Mesenchymal stem cell (in vitro differentiated cells and primary cell): ENCODE data around the gene PTCD2.
A peak's percentile ranks its signal among the peaks of the same experiment; 100 is the strongest.

ENCODE experiments used
- DNase-seq: peaks from one replicate; pipeline ENCODE4 v3.0.0-alpha.2; 2013
- H2AFZ ChIP-seq: one replicate; pipeline ENCODE4 v1.6.1; 2013; ENCODE audit warnings: low read depth, mild to moderate bottlenecking, control low read depth, inconsistent platforms, low read length, moderate library complexity
- H2AK5ac ChIP-seq: 2 replicates; pipeline ENCODE4 v1.6.1; 2013; ENCODE audit warnings: low read length, moderate library complexity, mild to moderate bottlenecking, inconsistent platforms; ENCODE audit not compliant: severe bottlenecking
- H2BK120ac ChIP-seq: one replicate; pipeline ENCODE4 v1.6.1; 2013; ENCODE audit warnings: low read depth, mild to moderate bottlenecking, inconsistent platforms, low read length, moderate library complexity
- H2BK12ac ChIP-seq, 2 experiments: one replicate each; pipeline ENCODE4 v1.6.1; 2013; ENCODE audit warnings: inconsistent platforms in 2 of 2, low read length in 2 of 2, mild to moderate bottlenecking in 2 of 2, moderate library complexity in 2 of 2, control low read depth in 1 of 2
- H2BK15ac ChIP-seq: one replicate; pipeline ENCODE4 v1.6.1; 2013; ENCODE audit warnings: mild to moderate bottlenecking, low read depth, inconsistent platforms; ENCODE audit not compliant: poor library complexity, severe bottlenecking
- H2BK5ac ChIP-seq: 2 replicates; pipeline ENCODE4 v1.6.1; 2013; ENCODE audit warnings: low read depth, mild to moderate bottlenecking, low read length, control low read depth, inconsistent platforms; ENCODE audit not compliant: poor library complexity, severe bottlenecking
- H3K14ac ChIP-seq, 2 experiments: one replicate each; pipeline ENCODE4 v1.6.1; 2013; ENCODE audit warnings: inconsistent platforms in 2 of 2, low read length in 2 of 2, control low read depth in 1 of 2, mild to moderate bottlenecking in 1 of 2, moderate library complexity in 1 of 2
- H3K18ac ChIP-seq, 2 experiments: one replicate each; pipeline ENCODE4 v1.6.1; 2013; ENCODE audit warnings: inconsistent platforms in 2 of 2, low read length in 2 of 2, control low read depth in 1 of 2, low read depth in 1 of 2, mild to moderate bottlenecking in 1 of 2
- H3K23ac ChIP-seq, 2 experiments: one replicate each; pipeline ENCODE4 v1.6.1; 2013; ENCODE audit warnings: inconsistent platforms in 2 of 2, low read length in 2 of 2, mild to moderate bottlenecking in 2 of 2, moderate library complexity in 2 of 2, control low read depth in 1 of 2
- H3K27ac ChIP-seq: 2 replicates; pipeline ENCODE4 v1.5.1; 2013; ENCODE audit warnings: mild to moderate bottlenecking, moderate library complexity, low read length, control low read depth, inconsistent platforms; ENCODE audit not compliant: poor library complexity, severe bottlenecking
- H3K27me3 ChIP-seq, 2 experiments: 2 replicates each; pipeline versions ENCODE4 v1.6.1 to v1.7.0; 2013; ENCODE audit warnings: low read length in 2 of 2, mild to moderate bottlenecking in 2 of 2, moderate library complexity in 2 of 2, control low read depth in 1 of 2, inconsistent platforms in 1 of 2; ENCODE audit not compliant: control insufficient read depth in 1 of 2, insufficient read depth in 1 of 2
- H3K36me3 ChIP-seq, 2 experiments: 2 replicates each; pipeline versions ENCODE4 v1.6.1 to v1.7.0; 2013; ENCODE audit warnings: low read length in 2 of 2, control low read depth in 1 of 2, inconsistent platforms in 1 of 2, low read depth in 1 of 2, mild to moderate bottlenecking in 1 of 2; ENCODE audit not compliant: insufficient read depth in 2 of 2, control insufficient read depth in 1 of 2
- H3K4ac ChIP-seq, 2 experiments: one replicate each; pipeline ENCODE4 v1.6.1; 2013; ENCODE audit warnings: inconsistent platforms in 2 of 2, low read length in 2 of 2, mild to moderate bottlenecking in 2 of 2, moderate library complexity in 2 of 2, control low read depth in 1 of 2, low read depth in 1 of 2
- H3K4me1 ChIP-seq: 2 replicates; pipeline ENCODE4 v1.6.1; 2013; ENCODE audit warnings: low read depth, low read length, control low read depth; ENCODE audit not compliant: control insufficient read depth, insufficient read depth
- H3K4me2 ChIP-seq: 2 replicates; pipeline ENCODE4 v1.6.1; 2013; ENCODE audit warnings: low read length, mild to moderate bottlenecking, inconsistent platforms; ENCODE audit not compliant: poor library complexity, severe bottlenecking
- H3K4me3 ChIP-seq, 2 experiments: 2 replicates each; pipeline versions ENCODE4 v1.5.1 to v1.7.0; 2013; ENCODE audit warnings: low read length in 2 of 2, mild to moderate bottlenecking in 2 of 2, control low read depth in 1 of 2, low read depth in 1 of 2; ENCODE audit not compliant: insufficient read depth in 1 of 2
- H3K79me1 ChIP-seq: replicated peaks from 2 replicates; pipeline ENCODE4 v1.6.1; 2013; ENCODE audit warnings: mild to moderate bottlenecking, control low read depth, low read length, inconsistent platforms; ENCODE audit not compliant: poor library complexity, severe bottlenecking
- H3K9ac ChIP-seq: 2 replicates; pipeline ENCODE4 v1.7.0; 2013; ENCODE audit warnings: mild to moderate bottlenecking, low read length, moderate library complexity
- H3K9me3 ChIP-seq: 2 replicates; pipeline ENCODE4 v1.7.0; 2013; ENCODE audit warnings: mild to moderate bottlenecking, low read length; ENCODE audit not compliant: control insufficient read depth
- H4K8ac ChIP-seq: one replicate; pipeline ENCODE4 v1.6.1; 2013; ENCODE audit warnings: inconsistent platforms, mild to moderate bottlenecking, low read length, moderate library complexity
- H4K91ac ChIP-seq: one replicate; pipeline ENCODE4 v1.6.1; 2013; ENCODE audit warnings: mild to moderate bottlenecking, low read length, inconsistent platforms
- WGBS: methylation state at CpG from one replicate; pipeline ENCODE4 v1.1.7; 2013; ENCODE audit warnings: mixed read lengths; 5-methylcytosine and 5-hydroxymethylcytosine counted together

PTCD2 gene

GRCh38 chr5:72388646-72389045 lies 68.5 kb downstream of the PTCD2 start:
- Histone ChIP-seq H3K4me3 (no peak overlapping the region), H2BK12ac (no peak overlapping the region), H3K14ac (no peak overlapping the region), H2AK5ac (peak overlapping the region; percentile 92), H2BK5ac (peak overlapping the region; percentile 90), H3K4me1 (peaks cover 4% of the 10 kb centered on the region), H4K8ac (no peak overlapping the region), H3K27ac (peak overlapping the region; percentile 74), H2AFZ (no peak overlapping the region), H3K27me3 (no peaks in the 10 kb centered on the region), H3K23ac (no peak overlapping the region), H3K4me2 (no peak overlapping the region), H4K91ac (peak overlapping the region; percentile 68), H2BK15ac (no peak overlapping the region), H2BK120ac (no peak overlapping the region), H3K9me3 (no peaks in the 10 kb centered on the region), H3K18ac (peak overlapping the region in 1 of 2 experiments; percentile 85), H3K9ac (peak overlapping the region; percentile 78), H3K79me1 (no peaks in the 10 kb centered on the region), H3K36me3 (no peaks in the 10 kb centered on the region), H3K4ac (peak overlapping the region in 1 of 2 experiments; percentile 78)
- WGBS: 96% methylated on average over 8 of the region's 8 CpGs
- DNase-seq: no peak

GRCh38 chr5:72390836-72391235 lies 70.7 kb downstream of the PTCD2 start:
- Histone ChIP-seq H2AFZ (no peak overlapping the region), H3K4me2 (no peak overlapping the region), H3K23ac (no peak overlapping the region), H2AK5ac (no peak overlapping the region), H3K4me3 (no peak overlapping the region), H3K9me3 (no peaks in the 10 kb centered on the region), H2BK12ac (no peak overlapping the region), H4K8ac (no peak overlapping the region), H3K9ac (no peak overlapping the region), H3K79me1 (no peaks in the 10 kb centered on the region), H2BK5ac (no peak overlapping the region), H3K14ac (no peak overlapping the region), H2BK120ac (no peak overlapping the region), H3K4me1 (peaks cover 4% of the 10 kb centered on the region), H3K36me3 (no peaks in the 10 kb centered on the region), H4K91ac (no peak overlapping the region), H3K27me3 (no peaks in the 10 kb centered on the region), H3K4ac (no peak overlapping the region), H3K18ac (no peak overlapping the region), H3K27ac (no peak overlapping the region), H2BK15ac (no peak overlapping the region)
- no peak for DNase-seq

- peaks cover 2% of the 10 kb centered on the region for H3K4me1 ChIP-seq
- no peak for DNase-seq
- no peak overlapping the region for H3K27ac ChIP-seq
- no peak overlapping the region for H4K8ac ChIP-seq
- no peak overlapping the region for H2BK15ac ChIP-seq
- peak overlapping the region; percentile 1 for H3K9ac ChIP-seq
- H4K91ac ChIP-seq: no peak overlapping the region
- no peak overlapping the region for H2AFZ ChIP-seq
- no peak overlapping the region for H3K14ac ChIP-seq
- WGBS: 64% methylated on average over 1 of the region's 1 CpG
- H3K27me3 ChIP-seq: no peaks in the 10 kb centered on the region
- no peak overlapping the region for H2BK120ac ChIP-seq
- no peaks in the 10 kb centered on the region for H3K79me1 ChIP-seq
- no peak overlapping the region for H2AK5ac ChIP-seq
- no peak overlapping the region for H2BK5ac ChIP-seq
- H3K23ac ChIP-seq: no peak overlapping the region
- H3K4ac ChIP-seq: no peak overlapping the region
- H2BK12ac ChIP-seq: no peak overlapping the region
- no peaks in the 10 kb centered on the region for H3K36me3 ChIP-seq
- no peaks in the 10 kb centered on the region for H3K9me3 ChIP-seq
- H3K4me3 ChIP-seq: no peak overlapping the region
- H3K4me2 ChIP-seq: no peak overlapping the region
- H3K18ac ChIP-seq: no peak overlapping the region
Observed at GRCh38 chr5:72392326-72392733, 72.2 kb downstream of the PTCD2 start.

GRCh38 chr5:72393052-72393451 lies 72.9 kb downstream of the PTCD2 start:
- Histone ChIP-seq H2BK5ac (no peak overlapping the region), H3K27me3 (no peaks in the 10 kb centered on the region), H3K9ac (no peak overlapping the region), H3K4ac (no peak overlapping the region), H2AK5ac (no peak overlapping the region), H3K79me1 (no peaks in the 10 kb centered on the region), H2AFZ (no peak overlapping the region), H2BK15ac (no peak overlapping the region), H4K8ac (no peak overlapping the region), H3K14ac (no peak overlapping the region), H3K9me3 (no peaks in the 10 kb centered on the region), H3K4me1 (peaks cover 2% of the 10 kb centered on the region), H3K18ac (no peak overlapping the region), H2BK12ac (no peak overlapping the region), H3K4me3 (no peak overlapping the region), H3K27ac (no peak overlapping the region), H3K4me2 (no peak overlapping the region), H4K91ac (no peak overlapping the region), H3K23ac (no peak overlapping the region), H3K36me3 (no peaks in the 10 kb centered on the region), H2BK120ac (no peak overlapping the region)
- no peak for DNase-seq
